H9 (cell line): Measurements from ENCODE around the gene SYT11. TPM values are rescaled to one million over a fixed set of nuclear protein-coding genes. Genes with fewer than 3 reads are reported as not detected.

Experiments
- DNase-seq: peaks from one replicate; pipeline ENCODE4 v3.0.0-alpha.2; 2017
- H2AFZ ChIP-seq: one replicate; pipeline ENCODE4 v1.6.1; 2013; ENCODE audit warnings: mild to moderate bottlenecking, low read length, control low read depth, moderate library complexity
- H2AK5ac ChIP-seq: 2 replicates; pipeline ENCODE4 v1.6.1; 2013; ENCODE audit warnings: low read length, control low read depth, mixed read lengths; ENCODE audit not compliant: insufficient read length
- H2BK120ac ChIP-seq: one replicate; pipeline ENCODE4 v1.6.1; 2013; ENCODE audit warnings: low read depth, mild to moderate bottlenecking, low read length, control low read depth, inconsistent platforms; ENCODE audit not compliant: poor library complexity, severe bottlenecking
- H2BK12ac ChIP-seq: 2 replicates; pipeline ENCODE4 v1.6.1; 2013; ENCODE audit warnings: low read length, control low read depth, mixed read lengths, low read depth; ENCODE audit not compliant: insufficient read length
- H2BK15ac ChIP-seq: 2 replicates; pipeline ENCODE4 v1.6.1; 2013; ENCODE audit warnings: low read depth, low read length, control low read depth
- H2BK20ac ChIP-seq: one replicate; pipeline ENCODE4 v1.6.1; 2013; ENCODE audit warnings: low read depth, mild to moderate bottlenecking, low read length, control low read depth, inconsistent platforms; ENCODE audit not compliant: poor library complexity, severe bottlenecking
- H2BK5ac ChIP-seq: 2 replicates; pipeline ENCODE4 v1.6.1; 2013; ENCODE audit warnings: low read length, control low read depth, mixed read lengths; ENCODE audit not compliant: insufficient read length
- H3K14ac ChIP-seq: 2 replicates; pipeline ENCODE4 v1.6.1; 2013; ENCODE audit warnings: low read length, control low read depth; ENCODE audit not compliant: insufficient read depth
- H3K18ac ChIP-seq: 2 replicates; pipeline ENCODE4 v1.6.1; 2013; ENCODE audit warnings: low read depth, mild to moderate bottlenecking, mixed read lengths, low read length, control low read depth; ENCODE audit not compliant: insufficient read length
- H3K23ac ChIP-seq: 2 replicates; pipeline ENCODE4 v1.6.1; 2013; ENCODE audit warnings: low read length, control low read depth, mixed read lengths, low read depth; ENCODE audit not compliant: insufficient read length
- H3K23me2 ChIP-seq: 2 replicates; pipeline ENCODE4 v1.6.1; 2013; ENCODE audit warnings: low read depth, mild to moderate bottlenecking, mixed read lengths, low read length, control low read depth; ENCODE audit not compliant: insufficient read length, poor library complexity, severe bottlenecking
- H3K27ac ChIP-seq: 2 replicates; pipeline ENCODE4 v1.5.1; 2013; ENCODE audit warnings: low read length, control low read depth, mixed read lengths, low read depth; ENCODE audit not compliant: insufficient read length
- H3K27me3 ChIP-seq: 2 replicates; pipeline ENCODE4 v1.6.1; 2013; ENCODE audit warnings: low read length, control low read depth, inconsistent platforms; ENCODE audit not compliant: insufficient read depth
- H3K4ac ChIP-seq: 2 replicates; pipeline ENCODE4 v1.6.1; 2013; ENCODE audit warnings: low read depth, mild to moderate bottlenecking, control low read depth, inconsistent platforms, low read length, moderate library complexity
- H3K4me1 ChIP-seq: 2 replicates; pipeline ENCODE4 v1.6.1; 2013; ENCODE audit warnings: low read length, control low read depth, inconsistent platforms; ENCODE audit not compliant: insufficient read depth
- H3K4me2 ChIP-seq: 2 replicates; pipeline ENCODE4 v1.6.1; 2013; ENCODE audit warnings: low read length, control low read depth, mixed read lengths; ENCODE audit not compliant: insufficient read length, insufficient read depth
- H3K56ac ChIP-seq: 2 replicates; pipeline ENCODE4 v1.6.1; 2013; ENCODE audit warnings: low read depth, mild to moderate bottlenecking, mixed read lengths, low read length, control low read depth; ENCODE audit not compliant: insufficient read length
- H3K79me1 ChIP-seq: 2 replicates; pipeline ENCODE4 v1.6.1; 2013; ENCODE audit warnings: low read depth, mild to moderate bottlenecking, moderate library complexity, low read length, control low read depth, inconsistent platforms; ENCODE audit not compliant: insufficient read depth, poor library complexity, severe bottlenecking
- H3K79me2 ChIP-seq: 2 replicates; pipeline ENCODE4 v1.6.1; 2013; ENCODE audit warnings: low read length, control low read depth, inconsistent platforms; ENCODE audit not compliant: insufficient read depth
- H3K9ac ChIP-seq: 2 replicates; pipeline ENCODE4 v1.6.1; 2013; ENCODE audit warnings: low read length, control low read depth, mixed read lengths; ENCODE audit not compliant: insufficient read length; ENCODE audit errors: extremely low read depth
- H3K9me3 ChIP-seq: one replicate; pipeline ENCODE4 v1.6.1; 2013; ENCODE audit warnings: low read depth, low read length, inconsistent platforms; ENCODE audit not compliant: control insufficient read depth
- H3T11ph ChIP-seq: one replicate; pipeline ENCODE4 v1.6.1; 2013; ENCODE audit warnings: mild to moderate bottlenecking, low read length, control low read depth, inconsistent platforms
- H4K20me1 ChIP-seq: one replicate; pipeline ENCODE4 v1.6.1; 2013; ENCODE audit not compliant: control insufficient read depth, insufficient read length, insufficient read depth
- H4K5ac ChIP-seq: 2 replicates; pipeline ENCODE4 v1.6.1; 2013; ENCODE audit warnings: low read depth, mild to moderate bottlenecking, mixed read lengths, low read length, control low read depth; ENCODE audit not compliant: insufficient read length
- H4K8ac ChIP-seq: replicated peaks from 2 replicates; pipeline ENCODE4 v1.6.1; 2013; ENCODE audit warnings: low read length, control low read depth, mixed read lengths, low read depth; ENCODE audit not compliant: insufficient read length
- H4K91ac ChIP-seq: 2 replicates; pipeline ENCODE4 v1.6.1; 2013; ENCODE audit warnings: low read depth, mild to moderate bottlenecking, moderate library complexity, mixed read lengths, low read length, control low read depth; ENCODE audit not compliant: insufficient read length
- H3K27ac Mint-ChIP-seq, 3 experiments: 2 replicates in 2 of 3; 3 replicates in 1 of 3; pipeline ENCODE4 v1.8.0; 2020 to 2021; ENCODE audit warnings: mixed read lengths in 3 of 3, mild to moderate bottlenecking in 1 of 3, moderate library complexity in 1 of 3
- H3K27me3 Mint-ChIP-seq: 2 replicates; pipeline ENCODE4 v1.8.0; 2021; ENCODE audit warnings: low read depth, mild to moderate bottlenecking, moderate library complexity, mixed read lengths
- H3K36me3 Mint-ChIP-seq, 3 experiments: 2 replicates in 2 of 3; 3 replicates in 1 of 3; pipeline ENCODE4 v1.8.0; 2020 to 2021; ENCODE audit warnings: low read depth in 3 of 3, mixed read lengths in 3 of 3; ENCODE audit not compliant: insufficient read depth in 1 of 3
- H3K4me1 Mint-ChIP-seq, 2 experiments: 2 replicates each; pipeline ENCODE4 v1.8.0; 2020; ENCODE audit warnings: mixed read lengths in 2 of 2
- H3K4me3 Mint-ChIP-seq, 2 experiments: 2 replicates in 1 of 2; 3 replicates in 1 of 2; pipeline ENCODE4 v1.8.0; 2020 to 2021; ENCODE audit warnings: mild to moderate bottlenecking in 2 of 2, mixed read lengths in 2 of 2, moderate library complexity in 1 of 2
- H3K9me3 Mint-ChIP-seq, 2 experiments: 2 replicates in 1 of 2; 3 replicates in 1 of 2; pipeline ENCODE4 v1.8.0; 2020; ENCODE audit warnings: mild to moderate bottlenecking in 2 of 2, mixed read lengths in 2 of 2, moderate library complexity in 1 of 2
- CTCF ChIP-seq: fragments of 200-600 bp; sonication (generic); conservative IDR thresholded peaks from 3 replicates; pipeline ENCODE4 v1.8.0; 2021; ENCODE audit warnings: antibody characterized with exemption, mild to moderate bottlenecking
- WGBS: extraction: QIAGEN DNeasy Blood & Tissue Kit; methylation state at CpG from one replicate; pipeline ENCODE4 v1.1.7; 2013; ENCODE audit warnings: missing lambda C conversion rate, low lambda C conversion rate, mixed read lengths; ENCODE audit not compliant: insufficient read length; ENCODE audit errors: extremely low coverage; 5-methylcytosine and 5-hydroxymethylcytosine counted together
- total RNA-seq: library from RNA; stranded (reverse); gene quantifications from 2 replicates; pipeline ENCODE4 v1.2.1, GENCODE V29; 2021

The SYT11 gene
- total RNA-seq, 1 experiment from 2014 or later, result 0.28 TPM

GRCh38 chr1:155833665-155834295 lies 25.6 kb upstream of the SYT11 start:
- Histone ChIP-seq H3K56ac (no peak overlapping the region), H2AFZ (no peak overlapping the region), H4K91ac (no peak overlapping the region), H3K18ac (no peak overlapping the region), H4K8ac (no peak overlapping the region), H3K23ac (no peak overlapping the region), H2BK12ac (no peak overlapping the region), H3K9me3 (no peaks in the 10 kb centered on the region), H3K27me3 (no peaks in the 10 kb centered on the region), H3K4ac (no peak overlapping the region; the same call in 1 of the 2 replicates), H3T11ph (no peak overlapping the region), H2BK20ac (no peak overlapping the region), H3K79me2 (no peaks in the 10 kb centered on the region; the same call in 1 of the 2 replicates), H4K5ac (no peak overlapping the region), H3K23me2 (no peaks in the 10 kb centered on the region), H2BK15ac (no peak overlapping the region), H3K9ac (no peak overlapping the region), H3K4me2 (no peak overlapping the region), H2AK5ac (no peak overlapping the region), H2BK5ac (no peak overlapping the region), H4K20me1 (no peaks in the 10 kb centered on the region), H3K14ac (no peak overlapping the region), H3K4me1 (no peaks in the 10 kb centered on the region), H2BK120ac (no peak overlapping the region), H3K27ac (peak overlapping the region; percentile 21), H3K79me1 (no peaks in the 10 kb centered on the region)
- Mint-ChIP-seq H3K4me1 (peaks cover 10 to 26% of the 10 kb centered on the region in 2 experiments), H3K36me3 (peaks cover 32 to 43% (median 33%) of the 10 kb centered on the region in 3 experiments), H3K4me3 (no peak overlapping the region), H3K27me3 (no peaks in the 10 kb centered on the region), H3K27ac (peak overlapping the region; percentile 1 to 96 (median 46); a peak in 4 of 7 replicates), H3K9me3 (peaks cover 4 to 5% of the 10 kb centered on the region in 2 experiments; a peak in 3 of 5 replicates)
- no peak for DNase-seq
- no peak for TF ChIP-seq CTCF
- WGBS, result no CpG with 5 or more reads among the region's 1 CpG
